KG1 (cell line): ENCODE data around the gene KLHDC10.
"Not testable (repeated sequence)": the region's sequence is repeated elsewhere in the genome, so short reads cannot be mapped to it uniquely, and the experiment has no call there.

Experiments
- DNase-seq: peaks from one replicate; lab custom pipeline; 2025; lab: John Stamatoyannopoulos, UW

Gene KLHDC10

GRCh38 chr7:130156140-130156539, 85.8 kb downstream of the KLHDC10 start:
- no peak for DNase-seq

- DNase-seq = no peak
Measured at GRCh38 chr7:130157700-130158099, 87.4 kb downstream of the KLHDC10 start.

- no peak for DNase-seq
Measured at GRCh38 chr7:130160023-130160422, 89.7 kb downstream of the KLHDC10 start.

- DNase-seq = no peak
Measured at GRCh38 chr7:130160455-130160854, 90.1 kb downstream of the KLHDC10 start.

- DNase-seq = no peak
Measured at GRCh38 chr7:130162196-130162595, 91.9 kb downstream of the KLHDC10 start.

GRCh38 chr7:130174237-130174959, 104.1 kb downstream of the KLHDC10 start:
- no peak for DNase-seq

- no peak for DNase-seq
Measured at GRCh38 chr7:130178251-130178650, 107.9 kb downstream of the KLHDC10 start.

GRCh38 chr7:130179631-130180030, 109.3 kb downstream of the KLHDC10 start:
- DNase-seq = no peak

GRCh38 chr7:130180571-130181262, 110.4 kb downstream of the KLHDC10 start:
- DNase-seq = no peak

- no peak for DNase-seq
Measured at GRCh38 chr7:130181263-130181605, 110.9 kb downstream of the KLHDC10 start.

GRCh38 chr7:130182990-130183389, 112.7 kb downstream of the KLHDC10 start:
- DNase-seq = no peak

- DNase-seq = not testable (repeated sequence)
Measured at GRCh38 chr7:130184349-130184748, 114.0 kb downstream of the KLHDC10 start.
